HG02588 (cell line): ENCODE measurements around the gene BTC.
A peak's percentile ranks its signal among the peaks of the same experiment; 100 is the strongest.
"Not testable (repeated sequence)": the region's sequence is repeated elsewhere in the genome, so short reads cannot be mapped to it uniquely, and the experiment has no call there.

Experiments used
- ATAC-seq: cut with Tn5 transposase; IDR thresholded peaks from one replicate; pipeline ENCODE4 v1.9.1; 2021; ENCODE audit warnings: mild to moderate bottlenecking, moderate library complexity; ENCODE audit not compliant: unreplicated experiment

Gene BTC

DNA sequence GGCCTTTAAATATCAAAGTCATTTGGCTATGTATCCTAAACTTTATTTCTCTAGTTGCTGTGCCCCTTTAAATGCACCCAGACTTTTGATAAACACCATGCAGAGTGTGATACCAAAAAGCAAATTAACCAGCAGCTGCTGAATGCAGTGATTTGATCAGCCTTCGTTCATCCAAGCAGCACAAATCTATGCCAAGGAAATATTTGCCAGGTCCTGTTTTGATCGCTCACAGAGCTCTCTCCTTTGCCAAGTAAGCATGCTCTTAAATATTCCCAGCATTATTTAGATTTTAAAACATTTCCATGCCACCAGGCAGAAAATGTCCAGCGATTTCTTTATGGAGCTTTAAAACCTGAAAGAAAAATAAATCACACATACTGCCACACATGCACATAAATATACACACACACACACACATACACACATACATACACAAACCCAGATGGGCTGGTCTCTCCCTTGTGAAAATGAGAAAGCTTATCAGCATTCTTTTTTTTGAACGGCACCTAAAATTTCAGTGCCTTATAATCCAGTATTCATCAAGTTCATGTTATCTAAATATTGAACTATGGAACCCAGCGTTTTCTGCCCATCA is 35.7 kb downstream of the BTC start:
- no peak for ATAC-seq

DNA sequence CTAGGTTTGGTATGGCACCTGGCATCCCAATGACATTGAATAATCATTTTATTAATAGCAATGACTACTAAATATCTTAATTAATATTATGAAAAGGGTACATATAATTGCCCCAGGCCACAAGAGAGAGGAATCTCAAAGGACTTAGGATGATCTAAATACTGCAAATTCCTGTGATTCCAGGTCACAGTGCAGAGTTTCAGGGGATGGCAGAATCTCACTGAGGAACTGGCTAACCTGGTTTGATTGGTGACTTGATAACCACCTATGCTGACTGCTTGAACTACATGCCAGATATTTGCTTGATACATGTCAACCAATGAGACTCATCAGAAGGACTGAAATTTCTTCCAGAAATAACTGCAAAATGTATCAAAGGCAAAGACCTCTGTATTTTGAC is 37.2 kb downstream of the BTC start:
- no peak for ATAC-seq

DNA sequence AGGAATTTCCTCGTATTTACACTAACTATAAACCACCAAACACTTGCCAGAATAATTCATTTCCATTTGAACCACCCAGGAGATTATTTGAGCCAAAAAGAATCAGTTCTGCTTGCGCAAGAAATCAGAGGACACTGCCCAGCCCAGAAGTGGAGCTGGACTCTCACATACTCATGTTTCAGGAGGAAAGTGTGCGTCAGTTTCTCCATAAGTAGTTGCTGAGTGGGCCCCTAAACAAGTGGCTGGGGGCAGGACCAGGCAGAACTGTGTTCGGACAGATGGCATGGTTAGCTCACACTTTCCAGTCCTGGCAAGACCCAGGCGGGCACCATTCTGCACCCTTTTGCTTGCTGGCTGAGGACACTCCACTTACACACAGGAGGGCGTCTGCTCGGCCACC is 38.8 kb downstream of the BTC start:
- ATAC-seq, result no peak

DNA sequence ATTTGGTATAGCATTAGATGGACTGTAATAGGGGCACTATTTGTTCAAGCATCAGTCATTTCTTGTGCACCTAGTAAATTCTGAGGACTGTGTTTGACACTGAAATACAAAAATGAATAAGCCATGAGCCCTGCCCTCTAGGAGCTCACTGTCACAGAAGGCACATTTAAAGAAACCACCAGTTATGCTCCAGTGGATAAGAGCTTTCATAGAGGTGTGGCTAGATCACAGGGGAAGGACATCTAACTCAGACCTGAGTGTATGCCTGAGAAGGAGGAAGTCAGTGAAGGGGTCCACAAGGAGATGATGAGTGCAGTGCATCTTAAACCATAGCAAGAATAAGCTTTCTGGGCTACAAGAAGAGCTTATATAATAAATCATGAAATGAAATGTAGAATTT is 40.1 kb downstream of the BTC start:
- ATAC-seq, result peak; percentile 76

DNA sequence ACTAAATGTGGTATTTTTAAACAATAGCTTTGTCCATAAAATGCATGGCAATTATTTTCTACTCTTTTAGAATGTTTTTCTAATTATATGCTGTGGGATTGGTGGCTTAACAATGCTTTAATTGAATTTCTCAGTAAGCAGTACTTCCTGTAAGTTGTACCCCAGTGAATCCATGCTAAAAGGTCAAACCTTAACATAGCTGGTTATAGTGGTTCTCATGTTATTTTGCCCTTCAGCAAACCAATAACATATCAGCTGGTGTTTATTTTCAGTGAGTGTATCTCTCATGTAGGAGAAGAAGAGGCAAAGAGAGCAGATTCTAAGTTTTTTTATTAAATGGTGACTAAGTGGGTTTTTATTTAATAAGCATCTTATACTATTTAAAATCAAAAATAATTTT is 41.5 kb downstream of the BTC start:
- no peak for ATAC-seq

DNA sequence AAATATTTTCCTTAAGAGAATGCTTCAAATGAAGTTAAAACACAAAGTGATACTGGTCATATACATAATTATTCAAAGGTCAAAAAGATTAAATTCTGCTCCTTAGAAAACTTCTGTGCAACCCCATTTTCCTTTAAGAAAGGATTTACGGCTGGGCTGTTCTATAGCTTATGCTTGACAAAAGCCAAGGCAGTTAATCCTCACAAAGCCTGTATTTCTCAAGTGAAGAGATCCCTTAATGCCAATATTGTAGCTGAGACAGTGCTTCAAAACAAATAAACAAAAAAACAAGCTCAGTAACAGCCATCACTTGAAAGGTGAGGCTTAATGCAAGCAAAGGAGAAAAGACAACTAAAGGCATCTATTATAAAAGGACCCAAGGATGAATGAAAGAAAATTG is 42.5 kb downstream of the BTC start:
- no peak for ATAC-seq

DNA sequence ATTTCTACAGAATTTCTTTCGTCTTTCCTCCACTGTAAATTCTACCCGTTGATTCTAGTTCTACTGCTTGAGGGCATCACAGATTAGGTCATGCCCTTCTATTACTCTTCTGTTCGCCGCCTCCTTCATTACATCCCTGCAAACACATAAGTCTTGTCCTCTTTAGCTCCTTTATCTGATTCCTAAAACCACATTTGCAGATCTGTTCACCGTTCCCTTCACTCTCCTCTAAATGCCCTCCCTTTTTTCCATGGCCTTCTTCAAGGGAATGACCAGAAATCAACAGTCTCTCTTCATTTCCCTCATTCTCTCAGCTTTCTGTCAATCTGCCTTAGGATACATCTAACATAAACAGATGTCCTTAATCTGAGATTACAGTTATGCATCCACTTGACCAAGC is 43.1 kb downstream of the BTC start:
- ATAC-seq, result no peak

DNA sequence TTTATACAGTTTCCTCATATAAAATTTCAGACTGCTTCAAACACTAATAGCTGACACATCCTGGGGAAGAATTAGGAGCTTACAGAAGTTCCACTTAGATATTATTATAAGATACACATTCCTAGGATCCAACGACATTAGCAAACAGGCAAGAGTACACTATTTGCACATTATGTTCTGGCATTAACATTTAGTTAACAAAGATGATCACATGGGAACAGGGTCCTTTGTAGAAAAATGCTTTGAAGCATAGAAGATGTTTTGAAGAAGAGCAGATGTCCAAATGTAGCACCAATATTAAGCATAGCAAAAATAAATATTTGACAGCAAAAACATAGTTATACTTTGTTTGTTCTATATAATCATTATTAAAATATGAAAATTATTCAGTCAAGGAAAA is 52.1 kb downstream of the BTC start:
- ATAC-seq, result no peak

DNA sequence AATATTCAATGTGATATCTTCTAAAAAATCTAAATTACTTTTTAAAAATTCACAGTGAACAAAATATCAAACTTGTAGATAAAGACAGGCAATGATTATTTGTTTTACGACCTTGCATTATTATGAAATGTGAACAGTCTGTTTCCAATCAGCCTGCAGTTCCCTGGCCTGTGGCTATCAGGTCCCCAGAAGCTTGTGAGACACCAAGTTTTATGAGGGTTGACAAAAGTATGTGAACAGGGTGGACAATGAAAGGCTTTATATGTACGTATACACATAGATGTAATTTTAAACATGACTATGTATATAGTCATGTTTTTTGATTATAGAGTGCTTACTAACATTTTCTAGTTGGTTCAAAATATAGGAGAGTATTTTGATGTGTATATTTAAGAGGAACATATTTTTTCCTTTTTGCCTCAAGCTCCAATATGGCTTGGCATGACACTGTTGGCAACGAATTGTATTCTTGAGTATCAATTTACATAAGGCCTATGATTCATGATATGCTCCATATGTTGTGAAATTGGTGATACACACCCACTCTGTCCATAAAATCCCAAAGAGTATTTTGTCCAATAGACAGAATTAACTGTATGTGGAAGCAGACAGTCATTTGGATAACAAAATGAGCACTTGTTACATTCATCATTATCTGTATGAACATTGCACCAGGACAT is 55.7 kb downstream of the BTC start:
- no peak for ATAC-seq

DNA sequence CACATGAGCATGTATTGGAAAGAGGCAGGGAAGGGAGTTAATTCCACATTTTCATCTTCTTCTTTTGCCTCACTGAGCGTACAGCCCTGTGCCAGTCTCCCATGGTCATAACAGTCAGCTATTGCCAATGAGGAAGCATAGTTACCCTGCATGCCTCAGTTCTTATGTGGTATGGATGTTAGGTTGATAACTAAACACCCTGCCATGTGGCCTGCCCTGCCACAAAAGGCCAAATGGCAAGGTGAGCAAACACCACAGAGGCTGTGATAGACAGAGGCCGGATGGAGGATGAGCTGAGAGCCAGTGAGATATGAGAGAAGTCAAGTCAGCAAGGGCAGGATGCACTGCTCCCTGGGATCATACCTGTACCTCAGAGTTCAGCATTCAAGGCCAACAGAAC is 59.3 kb downstream of the BTC start:
- no peak for ATAC-seq

DNA sequence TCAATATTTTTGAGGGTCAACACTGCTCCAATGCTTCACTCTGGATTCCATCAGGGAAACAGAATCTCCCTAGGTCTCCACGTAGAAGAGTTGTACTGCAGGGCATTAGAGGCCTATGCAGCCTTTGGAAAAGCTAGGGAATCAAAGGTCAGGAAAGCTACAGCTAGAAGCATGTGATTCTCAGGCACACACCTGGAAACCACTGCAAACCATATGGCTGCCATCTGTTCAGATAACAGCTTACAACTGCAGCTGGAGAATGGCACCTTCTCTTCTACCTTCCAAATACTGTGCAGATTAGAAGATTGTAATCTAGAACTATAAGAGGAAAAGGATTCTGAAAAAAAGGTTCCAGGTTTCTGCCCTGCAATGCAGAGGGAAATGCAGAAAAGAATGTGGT is 60.6 kb downstream of the BTC start:
- no peak for ATAC-seq

DNA sequence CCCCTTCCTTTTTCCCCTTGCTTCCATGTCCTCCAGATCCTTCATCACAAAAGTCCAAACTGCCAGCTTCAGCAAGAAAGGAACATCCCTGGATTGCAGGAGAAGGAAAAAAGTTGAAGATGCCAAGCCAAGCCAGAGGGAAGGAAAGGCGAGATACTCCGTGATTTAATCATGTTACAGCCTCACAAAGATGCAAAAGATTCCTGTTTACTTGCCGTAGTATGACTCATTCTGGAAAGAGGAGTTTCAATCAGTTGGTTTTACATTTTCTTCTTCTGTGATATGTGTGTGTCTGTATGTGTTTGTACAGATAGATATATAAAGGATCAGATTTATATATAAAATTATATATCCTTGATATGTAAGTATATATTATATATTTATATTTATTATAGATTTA is 69.3 kb downstream of the BTC start:
- no peak for ATAC-seq

DNA sequence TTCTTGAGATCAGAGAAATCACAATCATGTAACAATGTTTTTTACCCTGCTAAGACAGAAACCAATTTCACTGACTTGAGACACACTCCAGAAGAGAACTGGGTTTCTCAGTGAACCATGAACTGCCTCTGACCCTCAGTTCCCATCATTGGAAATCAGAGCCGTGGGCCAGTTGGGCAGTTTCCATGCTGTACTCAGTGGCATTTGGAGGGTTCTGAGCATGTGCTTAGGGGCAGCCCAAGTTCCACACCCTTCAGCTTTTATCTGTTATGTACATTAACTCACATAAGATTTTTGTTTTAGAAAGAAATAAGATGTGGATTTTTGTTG is 77.9 kb downstream of the BTC start:
- no peak for ATAC-seq

DNA sequence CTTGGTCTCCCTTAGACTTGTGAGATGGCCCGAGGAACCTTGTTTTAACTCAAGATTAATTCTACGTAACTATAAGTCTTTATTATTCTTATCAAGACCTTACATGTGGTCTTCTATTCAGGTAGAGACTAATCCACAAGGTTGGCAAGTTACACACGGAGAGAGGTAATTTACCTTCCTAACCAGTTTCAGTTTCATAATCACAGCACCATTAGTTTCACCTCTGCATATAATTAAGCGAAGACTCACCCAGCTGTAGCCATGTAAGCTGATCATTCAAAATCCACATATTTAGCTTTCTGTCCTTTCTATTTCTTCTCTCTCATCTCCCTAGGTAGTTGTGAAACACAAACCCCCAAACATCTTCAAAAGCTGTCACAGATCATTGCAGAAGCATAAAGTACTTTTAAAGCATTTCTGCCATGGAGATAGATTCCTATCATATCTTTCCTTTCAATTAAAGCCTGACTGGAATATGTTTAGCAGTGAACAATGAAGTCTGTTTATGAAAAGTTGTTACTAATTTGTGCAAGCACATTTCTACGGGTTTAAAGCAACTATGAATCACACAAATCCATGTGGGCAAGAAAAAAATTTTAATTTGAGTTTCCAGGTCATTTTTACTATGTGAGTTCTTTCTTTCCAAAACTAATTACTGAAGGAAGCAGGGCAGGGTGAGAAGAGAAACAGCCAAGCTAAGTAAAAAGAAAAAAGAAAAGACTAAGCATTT is 78.5 kb downstream of the BTC start:
- ATAC-seq, result peak; percentile 92

DNA sequence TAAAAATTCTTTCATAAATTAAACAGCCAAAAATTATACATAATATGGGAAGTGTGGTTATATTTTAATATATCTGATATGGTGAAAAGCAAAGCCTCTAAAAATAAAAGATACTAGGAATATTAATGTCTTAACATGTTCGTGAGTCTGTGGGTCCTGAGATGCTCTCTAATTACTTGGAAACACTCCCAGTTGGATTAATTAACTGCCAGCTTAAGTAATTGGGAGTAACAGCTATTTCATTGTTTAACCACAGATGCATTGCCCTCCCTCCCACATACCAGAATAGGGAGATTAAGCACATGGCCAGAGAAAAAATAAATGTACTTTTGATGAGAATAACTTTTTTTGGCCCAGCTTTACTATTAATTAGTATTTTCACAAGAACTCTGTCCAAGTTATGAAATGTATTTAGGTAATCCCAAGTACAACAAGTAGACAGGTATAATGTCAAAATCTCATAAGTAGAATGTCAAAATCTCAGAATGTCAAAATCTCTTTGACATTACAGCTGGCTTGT is 79.7 kb downstream of the BTC start:
- ATAC-seq, result no peak

DNA sequence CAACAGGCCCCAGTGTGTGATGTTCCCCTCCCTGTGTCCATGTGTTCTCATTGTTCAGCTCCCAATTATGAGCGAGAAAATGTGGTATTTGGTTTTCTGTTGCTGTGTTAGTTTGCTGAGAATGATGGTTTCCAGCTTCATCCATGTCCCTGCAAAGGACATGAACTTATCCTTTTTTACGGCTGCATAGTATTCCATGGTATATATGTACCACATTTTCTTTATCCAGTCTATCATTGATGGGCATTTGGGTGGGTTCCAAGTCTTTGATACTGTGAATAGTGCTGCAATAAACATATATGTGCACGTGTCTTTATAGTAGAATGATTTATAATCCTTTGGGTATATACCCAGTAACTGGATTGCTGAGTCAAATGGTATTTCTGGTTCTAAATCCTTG is 86.2 kb downstream of the BTC start:
- not testable (repeated sequence) for ATAC-seq
